Neural cell (in vitro differentiated cells): ENCODE results near the gene HS6ST1.

ENCODE experiments used
- EP300 ChIP-seq: fragments of 450-650 bp; conservative IDR thresholded peaks from 2 replicates; pipeline ENCODE4 v1.6.1; 2014; ENCODE audit warnings: antibody characterized with exemption, mild to moderate bottlenecking, moderate library complexity; ENCODE audit not compliant: poor library complexity, severe bottlenecking
- POLR2AphosphoS5 ChIP-seq: IDR thresholded peaks from 2 replicates; pipeline ENCODE4 v1.6.1; 2012
- TAF1 ChIP-seq: IDR thresholded peaks from 2 replicates; pipeline ENCODE4 v1.6.1; 2012; ENCODE audit warnings: low read depth
- TF ChIP-seq, protein P1 (sequence below): fragments of 450-650 bp; IDR thresholded peaks from 2 replicates; pipeline ENCODE4 v1.5.1; 2014; ENCODE audit warnings: antibody characterized with exemption, mild to moderate bottlenecking, moderate library complexity; ENCODE audit not compliant: poor library complexity, severe bottlenecking

DNA sequence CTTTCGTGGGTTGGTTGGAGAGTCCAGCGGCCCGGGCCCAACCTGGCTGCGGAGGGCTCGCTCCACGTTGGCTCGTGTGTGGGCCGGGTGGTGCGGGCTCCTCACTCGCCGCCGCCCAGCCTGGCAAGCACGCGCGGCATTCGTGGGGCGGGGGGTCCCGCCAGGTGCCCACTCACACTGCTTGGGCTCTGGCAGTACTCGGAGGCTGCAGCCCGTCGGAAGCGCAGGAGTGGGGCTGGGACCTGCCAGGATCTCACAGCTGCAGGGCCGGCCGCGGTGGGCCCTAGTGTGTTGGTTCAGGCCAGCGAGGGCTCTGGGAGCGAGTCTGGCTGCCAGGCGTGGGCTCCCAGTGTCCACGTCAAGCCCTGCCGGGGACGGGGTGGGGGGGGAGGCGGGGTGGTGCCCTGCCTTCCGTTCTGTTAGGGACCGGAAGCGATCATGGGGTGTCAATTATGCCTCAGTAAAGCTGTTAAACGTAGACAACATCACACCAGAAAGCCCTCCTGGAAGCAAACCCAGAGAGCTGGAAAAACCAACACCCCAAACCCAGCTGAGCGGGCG is 1.0 kb upstream of the HS6ST1 start:
- TF ChIP-seq, protein P1, sequence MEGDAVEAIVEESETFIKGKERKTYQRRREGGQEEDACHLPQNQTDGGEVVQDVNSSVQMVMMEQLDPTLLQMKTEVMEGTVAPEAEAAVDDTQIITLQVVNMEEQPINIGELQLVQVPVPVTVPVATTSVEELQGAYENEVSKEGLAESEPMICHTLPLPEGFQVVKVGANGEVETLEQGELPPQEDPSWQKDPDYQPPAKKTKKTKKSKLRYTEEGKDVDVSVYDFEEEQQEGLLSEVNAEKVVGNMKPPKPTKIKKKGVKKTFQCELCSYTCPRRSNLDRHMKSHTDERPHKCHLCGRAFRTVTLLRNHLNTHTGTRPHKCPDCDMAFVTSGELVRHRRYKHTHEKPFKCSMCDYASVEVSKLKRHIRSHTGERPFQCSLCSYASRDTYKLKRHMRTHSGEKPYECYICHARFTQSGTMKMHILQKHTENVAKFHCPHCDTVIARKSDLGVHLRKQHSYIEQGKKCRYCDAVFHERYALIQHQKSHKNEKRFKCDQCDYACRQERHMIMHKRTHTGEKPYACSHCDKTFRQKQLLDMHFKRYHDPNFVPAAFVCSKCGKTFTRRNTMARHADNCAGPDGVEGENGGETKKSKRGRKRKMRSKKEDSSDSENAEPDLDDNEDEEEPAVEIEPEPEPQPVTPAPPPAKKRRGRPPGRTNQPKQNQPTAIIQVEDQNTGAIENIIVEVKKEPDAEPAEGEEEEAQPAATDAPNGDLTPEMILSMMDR = no peak
- TF ChIP-seq POLR2AphosphoS5 (no peak), EP300 (no peak), TAF1 (no peak)
